Muscle layer of duodenum (tissue), 2 donors: ENCODE data around the gene GRIN3B.
A peak's percentile ranks its signal among the peaks of the same experiment; 100 is the strongest.

Source experiments
- H3K27ac ChIP-seq: one replicate; pipeline ENCODE4 v1.7.0; 2013; ENCODE audit warnings: mild to moderate bottlenecking, low read length
- H3K27me3 ChIP-seq: one replicate; pipeline ENCODE4 v1.7.0; 2013; ENCODE audit warnings: low read depth, mild to moderate bottlenecking, control low read depth, low read length
- H3K36me3 ChIP-seq, 2 donors: one replicate each; pipeline ENCODE4 v1.7.0; 2013; ENCODE audit warnings: low read length in 2 of 2, control low read depth in 1 of 2, mild to moderate bottlenecking in 1 of 2; ENCODE audit not compliant: insufficient read depth in 2 of 2, control insufficient read depth in 1 of 2
- H3K4me1 ChIP-seq, 2 donors: one replicate each; pipeline ENCODE4 v1.7.0; 2013; ENCODE audit warnings: low read length in 2 of 2, mild to moderate bottlenecking in 2 of 2, control low read depth in 1 of 2, moderate library complexity in 1 of 2; ENCODE audit not compliant: insufficient read depth in 2 of 2, control insufficient read depth in 1 of 2
- H3K4me3 ChIP-seq, 2 donors: one replicate each; pipeline ENCODE4 v1.7.0; 2013; ENCODE audit warnings: low read length in 2 of 2, low read depth in 1 of 2, mild to moderate bottlenecking in 1 of 2
- H3K9me3 ChIP-seq, 2 donors: one replicate each; pipeline ENCODE4 v1.7.0; 2013; ENCODE audit warnings: low read length in 2 of 2, control low read depth in 1 of 2, mild to moderate bottlenecking in 1 of 2; ENCODE audit not compliant: control insufficient read depth in 1 of 2
- donor health status: healthy.

Gene GRIN3B

GRCh38 chr19:1003283-1003682 is 3.1 kb downstream of the GRIN3B start:
- Histone ChIP-seq H3K9me3 (no peaks in the 10 kb centered on the region), H3K4me3 (no peak overlapping the region), H3K27ac (no peak overlapping the region), H3K4me1 (peaks cover 0 to 13% of the 10 kb centered on the region in 2 donors), H3K27me3 (peaks cover 31% of the 10 kb centered on the region), H3K36me3 (no peaks in the 10 kb centered on the region)

DNA sequence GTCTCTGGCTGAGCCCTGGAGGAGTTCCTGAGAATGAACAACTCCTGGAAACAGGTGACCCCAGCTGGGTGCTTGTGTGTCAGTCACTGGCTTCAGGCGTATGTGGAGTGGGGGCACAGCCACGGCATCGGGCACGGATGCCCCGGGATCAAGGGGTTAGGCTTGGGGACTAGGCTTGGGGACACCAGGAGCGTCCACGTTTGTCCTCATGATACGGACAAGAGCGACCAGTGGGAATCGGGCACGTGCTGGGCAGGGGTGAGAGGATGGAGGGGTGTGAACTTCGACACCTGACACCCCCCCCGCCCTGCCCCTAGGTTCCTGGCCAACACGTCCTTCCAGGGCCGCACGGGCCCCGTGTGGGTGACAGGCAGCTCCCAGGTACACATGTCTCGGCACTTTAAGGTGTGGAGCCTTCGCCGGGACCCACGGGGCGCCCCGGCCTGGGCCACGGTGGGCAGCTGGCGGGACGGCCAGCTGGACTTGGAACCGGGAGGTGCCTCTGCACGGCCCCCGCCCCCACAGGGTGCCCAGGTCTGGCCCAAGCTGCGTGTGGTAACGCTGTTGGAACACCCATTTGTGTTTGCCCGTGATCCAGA is 4.1 kb downstream of the GRIN3B start:
- Histone ChIP-seq H3K36me3 (peaks cover 0 to 3% of the 10 kb centered on the region in 2 donors), H3K4me1 (peaks cover 0 to 13% of the 10 kb centered on the region in 2 donors), H3K27me3 (peaks cover 25% of the 10 kb centered on the region), H3K4me3 (no peak overlapping the region), H3K9me3 (no peaks in the 10 kb centered on the region), H3K27ac (no peak overlapping the region)

DNA sequence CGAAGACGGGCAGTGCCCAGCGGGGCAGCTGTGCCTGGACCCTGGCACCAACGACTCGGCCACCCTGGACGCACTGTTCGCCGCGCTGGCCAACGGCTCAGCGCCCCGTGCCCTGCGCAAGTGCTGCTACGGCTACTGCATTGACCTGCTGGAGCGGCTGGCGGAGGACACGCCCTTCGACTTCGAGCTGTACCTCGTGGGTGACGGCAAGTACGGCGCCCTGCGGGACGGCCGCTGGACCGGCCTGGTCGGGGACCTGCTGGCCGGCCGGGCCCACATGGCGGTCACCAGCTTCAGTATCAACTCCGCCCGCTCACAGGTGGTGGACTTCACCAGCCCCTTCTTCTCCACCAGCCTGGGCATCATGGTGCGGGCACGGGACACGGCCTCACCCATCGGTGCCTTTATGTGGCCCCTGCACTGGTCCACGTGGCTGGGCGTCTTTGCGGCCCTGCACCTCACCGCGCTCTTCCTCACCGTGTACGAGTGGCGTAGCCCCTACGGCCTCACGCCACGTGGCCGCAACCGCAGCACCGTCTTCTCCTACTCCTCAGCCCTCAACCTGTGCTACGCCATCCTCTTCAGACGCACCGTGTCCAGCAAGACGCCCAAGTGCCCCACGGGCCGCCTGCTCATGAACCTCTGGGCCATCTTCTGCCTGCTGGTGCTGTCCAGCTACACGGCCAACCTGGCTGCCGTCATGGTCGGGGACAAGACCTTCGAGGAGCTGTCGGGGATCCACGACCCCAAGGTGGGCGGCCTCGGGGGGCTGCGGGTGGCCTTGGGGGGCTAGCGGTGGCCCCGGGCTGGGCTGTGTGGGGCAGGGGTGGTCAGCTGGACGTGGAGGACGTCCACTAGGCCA is 4.8 kb downstream of the GRIN3B start:
- Histone ChIP-seq H3K36me3 (peaks cover 0 to 8% of the 10 kb centered on the region in 2 donors), H3K4me1 (peaks cover 0 to 16% of the 10 kb centered on the region in 2 donors), H3K9me3 (no peaks in the 10 kb centered on the region), H3K4me3 (no peak overlapping the region), H3K27ac (no peak overlapping the region), H3K27me3 (peaks cover 22% of the 10 kb centered on the region)

DNA sequence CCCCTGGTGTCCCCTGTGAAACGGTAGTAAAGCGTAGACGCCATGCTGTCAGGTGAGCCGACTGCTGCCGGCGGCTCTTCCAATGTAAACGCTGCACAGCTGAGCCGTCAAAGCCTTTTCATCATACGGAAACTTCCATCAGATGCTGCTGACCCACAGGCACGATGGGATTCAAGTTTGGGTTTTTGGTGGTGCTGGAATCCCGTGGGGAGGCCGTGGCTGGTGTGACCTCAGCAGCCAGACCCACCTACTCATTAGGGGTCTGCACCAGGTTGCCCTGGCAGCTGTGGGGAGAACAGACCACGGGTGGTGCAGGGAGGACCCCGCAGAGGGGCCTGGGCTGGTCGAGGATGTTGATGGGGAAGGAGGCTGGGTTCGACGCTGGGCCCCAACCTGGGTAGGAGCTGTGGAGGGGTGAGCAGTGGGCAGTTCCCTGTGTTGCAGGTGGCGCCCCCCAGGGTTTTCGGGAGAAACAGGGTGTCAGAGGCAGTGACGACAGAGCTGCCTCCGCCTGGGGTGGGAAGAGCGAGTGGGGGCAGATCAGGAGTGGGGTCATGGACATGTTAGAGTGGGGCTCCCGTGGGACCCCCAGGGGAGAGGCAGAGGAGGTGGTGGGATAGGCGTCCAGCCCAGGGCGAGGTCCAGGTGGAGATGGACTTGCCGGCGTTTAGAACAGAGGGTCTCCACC is 6.6 kb downstream of the GRIN3B start:
- Histone ChIP-seq H3K4me1 (peaks cover 0 to 8% of the 10 kb centered on the region in 2 donors), H3K9me3 (no peaks in the 10 kb centered on the region), H3K36me3 (peaks cover 0 to 25% of the 10 kb centered on the region in 2 donors), H3K4me3 (no peak overlapping the region), H3K27me3 (peaks cover 10% of the 10 kb centered on the region), H3K27ac (no peak overlapping the region)

GRCh38 chr19:1007399-1008251 is 7.4 kb downstream of the GRIN3B start:
- no peaks in the 10 kb centered on the region for H3K9me3 ChIP-seq
- no peak overlapping the region for H3K4me3 ChIP-seq
- H3K27me3 ChIP-seq, result peaks cover 7% of the 10 kb centered on the region
- H3K27ac ChIP-seq, result no peak overlapping the region
- peaks cover 0 to 8% of the 10 kb centered on the region in 2 donors for H3K4me1 ChIP-seq
- H3K36me3 ChIP-seq, result peaks cover 0 to 33% of the 10 kb centered on the region in 2 donors

DNA sequence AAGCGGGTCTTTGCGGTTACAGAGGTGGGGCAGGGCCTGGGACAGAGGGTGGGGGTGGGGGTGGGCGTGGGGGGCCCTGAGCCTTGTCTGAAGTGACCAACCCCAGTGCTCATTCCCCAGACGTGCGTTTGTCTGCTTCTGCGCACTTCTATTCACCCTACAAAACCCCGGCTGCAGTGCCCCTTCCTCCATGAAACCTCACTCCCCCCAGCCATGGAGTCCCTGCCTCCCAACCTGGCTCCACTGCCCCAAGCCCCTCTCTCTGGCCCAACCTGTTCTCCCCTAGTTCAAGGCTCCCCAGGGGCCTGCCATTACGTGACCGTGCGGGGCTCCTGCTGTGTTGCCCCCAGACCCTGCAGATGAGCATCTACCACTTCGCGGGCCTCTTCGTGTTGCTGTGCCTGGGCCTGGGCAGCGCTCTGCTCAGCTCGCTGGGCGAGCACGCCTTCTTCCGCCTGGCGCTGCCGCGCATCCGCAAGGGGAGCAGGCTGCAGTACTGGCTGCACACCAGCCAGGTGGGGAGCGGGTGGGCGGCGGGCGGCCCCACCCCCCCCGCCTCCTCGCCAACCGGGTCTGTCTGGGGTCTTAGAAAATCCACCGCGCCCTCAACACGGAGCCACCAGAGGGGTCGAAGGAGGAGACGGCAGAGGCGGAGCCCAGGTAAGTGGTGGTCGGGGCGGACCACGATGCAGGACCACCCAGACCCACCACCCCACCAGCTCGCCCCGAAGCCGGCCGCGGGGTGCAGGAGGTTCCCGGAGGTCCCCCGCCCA is 8.2 kb downstream of the GRIN3B start:
- Histone ChIP-seq H3K4me1 (peaks cover 0 to 8% of the 10 kb centered on the region in 2 donors), H3K27me3 (peaks cover 3% of the 10 kb centered on the region), H3K36me3 (peaks cover 6 to 41% of the 10 kb centered on the region in 2 donors), H3K9me3 (no peaks in the 10 kb centered on the region), H3K4me3 (peak overlapping the region in 1 of 2 donors; percentile 6), H3K27ac (no peak overlapping the region)

DNA sequence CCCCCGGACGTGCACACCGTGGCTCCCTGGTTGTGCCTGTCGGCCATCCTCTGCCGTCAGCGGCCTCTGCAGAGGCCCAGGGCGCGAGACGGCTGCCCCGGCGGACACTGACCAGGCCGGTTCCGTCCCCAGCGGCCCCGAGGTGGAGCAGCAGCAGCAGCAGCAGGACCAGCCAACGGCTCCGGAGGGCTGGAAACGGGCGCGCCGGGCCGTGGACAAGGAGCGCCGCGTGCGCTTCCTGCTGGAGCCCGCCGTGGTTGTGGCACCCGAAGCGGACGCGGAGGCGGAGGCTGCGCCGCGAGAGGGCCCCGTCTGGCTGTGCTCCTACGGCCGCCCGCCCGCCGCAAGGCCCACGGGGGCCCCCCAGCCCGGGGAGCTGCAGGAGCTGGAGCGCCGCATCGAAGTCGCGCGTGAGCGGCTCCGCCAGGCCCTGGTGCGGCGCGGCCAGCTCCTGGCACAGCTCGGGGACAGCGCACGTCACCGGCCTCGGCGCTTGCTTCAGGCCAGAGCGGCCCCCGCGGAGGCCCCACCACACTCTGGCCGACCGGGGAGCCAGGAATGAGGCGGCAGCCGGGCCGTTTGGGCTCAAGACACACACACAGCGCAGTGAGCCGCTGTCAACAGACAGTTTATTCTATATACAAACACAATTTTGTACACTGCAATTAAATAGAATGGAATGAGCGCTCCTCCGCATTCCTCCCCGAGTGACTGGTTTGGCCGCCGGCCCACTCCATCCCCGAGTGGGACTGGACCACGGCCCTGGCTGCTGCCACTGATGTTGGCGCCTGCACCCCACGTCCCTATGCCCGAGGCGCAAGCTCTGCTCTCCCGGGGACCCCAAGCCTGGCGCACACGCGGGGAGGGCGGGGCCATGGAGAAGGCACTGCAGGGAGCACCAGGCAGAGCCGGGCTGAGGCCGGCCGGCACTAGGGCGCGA is 9.1 kb downstream of the GRIN3B start:
- Histone ChIP-seq H3K4me1 (peaks cover 0 to 8% of the 10 kb centered on the region in 2 donors), H3K9me3 (no peaks in the 10 kb centered on the region), H3K27ac (no peak overlapping the region), H3K36me3 (peaks cover 6 to 49% of the 10 kb centered on the region in 2 donors), H3K27me3 (no peaks in the 10 kb centered on the region), H3K4me3 (peak overlapping the region in 1 of 2 donors; percentile 19)

DNA sequence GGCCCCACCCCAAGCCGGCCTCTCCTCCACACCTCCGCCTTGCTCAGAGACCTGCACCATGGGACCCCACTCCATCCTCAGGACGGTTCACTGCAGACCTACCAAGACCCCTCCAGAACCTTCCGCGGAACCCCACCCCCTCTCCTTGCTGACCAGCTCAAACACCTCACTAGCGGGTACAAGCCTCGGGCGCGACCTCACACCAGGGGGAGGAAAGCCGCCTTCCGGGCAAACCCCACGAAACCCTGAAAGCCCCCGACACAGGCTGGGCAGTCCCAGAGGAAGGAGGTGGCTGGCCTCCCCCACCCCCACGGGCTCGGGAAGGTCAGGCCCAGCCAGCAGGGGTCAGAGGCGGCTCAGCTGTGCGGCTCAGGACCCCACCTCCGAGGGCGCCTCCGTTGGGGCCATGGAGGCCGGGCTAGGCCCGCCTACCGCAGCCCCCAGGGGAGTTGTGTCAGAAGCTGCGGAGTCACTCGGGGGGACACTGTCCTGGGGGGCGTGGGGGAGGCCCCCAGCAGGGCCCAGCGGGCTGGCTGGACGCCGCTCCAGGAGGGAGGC is 9.8 kb downstream of the GRIN3B start:
- Histone ChIP-seq H3K9me3 (no peaks in the 10 kb centered on the region), H3K27me3 (no peaks in the 10 kb centered on the region), H3K27ac (no peak overlapping the region), H3K36me3 (peaks cover 6 to 49% of the 10 kb centered on the region in 2 donors), H3K4me3 (peak overlapping the region in 1 of 2 donors; percentile 19), H3K4me1 (peaks cover 0 to 12% of the 10 kb centered on the region in 2 donors)

DNA sequence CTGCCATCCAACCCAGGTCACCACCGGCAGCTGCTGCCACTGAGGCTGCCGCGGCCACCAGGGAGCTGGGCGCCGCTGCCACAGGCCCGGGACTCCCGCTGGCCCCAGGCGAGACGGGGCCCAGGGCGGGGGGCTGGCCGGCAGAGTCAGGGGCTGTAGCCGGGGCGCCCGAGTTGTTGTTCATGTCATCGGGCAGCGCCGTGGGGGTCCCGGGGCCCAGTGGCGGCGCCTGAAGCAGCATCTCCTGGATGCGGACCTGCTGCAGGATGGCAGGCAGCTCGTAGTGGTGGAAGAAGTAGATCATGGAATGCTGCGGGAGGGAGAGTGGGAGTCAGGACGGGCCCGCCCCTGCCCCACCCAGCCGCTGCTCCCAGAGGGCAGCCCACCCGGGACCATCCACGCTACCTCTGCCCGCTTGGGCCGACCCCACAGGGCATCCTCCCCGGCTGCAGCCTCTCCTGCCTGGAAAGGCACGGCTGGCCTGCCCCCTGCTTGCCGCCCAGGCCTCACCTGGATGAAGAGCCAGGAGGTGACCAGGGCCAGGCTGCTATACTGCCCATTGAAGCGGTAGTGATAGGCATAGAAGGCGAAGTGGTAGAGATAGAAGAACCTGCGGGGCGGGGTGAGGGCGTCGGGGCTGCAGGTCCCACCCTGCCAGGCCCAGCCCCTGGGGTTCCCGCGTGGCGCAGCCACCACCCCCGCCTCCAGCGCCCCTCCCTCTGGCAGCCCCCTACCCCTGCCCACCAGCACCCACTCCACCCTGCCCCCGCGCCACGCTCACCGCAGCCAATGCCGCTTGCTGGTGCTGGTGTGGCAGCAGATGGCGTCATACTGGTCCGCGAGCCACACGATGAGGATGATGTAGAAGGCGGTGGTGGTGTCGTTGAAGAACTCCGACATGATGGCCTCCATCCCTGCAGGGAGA is 10.6 kb downstream of the GRIN3B start:
- Histone ChIP-seq H3K27me3 (no peaks in the 10 kb centered on the region), H3K9me3 (no peaks in the 10 kb centered on the region), H3K27ac (no peak overlapping the region), H3K36me3 (peaks cover 6 to 49% of the 10 kb centered on the region in 2 donors), H3K4me1 (peaks cover 0 to 16% of the 10 kb centered on the region in 2 donors), H3K4me3 (no peak overlapping the region)
